Activated B cell treated with CpG ODN at 0.5 μM for 24 hours (primary cell): Measurements from ENCODE around the gene VPS35L. TPM values are rescaled to one million over a fixed set of nuclear protein-coding genes. Genes with fewer than 3 reads are reported as not detected.

Source experiments
- ATAC-seq: fragments of 200-7000 bp; cut with Tn5 transposase; one replicate; pipeline ENCODE4 v1.10.0; 2021; ENCODE audit warnings: low read depth, mild to moderate bottlenecking, moderate library complexity
- CTCF ChIA-PET: fragments of 350-600 bp; sonication (Branson Sonifier 250); formaldehyde crosslinking; loops from one replicate; lab custom pipeline; 2021; ENCODE audit warnings: antibody characterized with exemption; lab: Charles Lee
- POLR2A ChIA-PET: fragments of 350-600 bp; sonication (Branson Sonifier 250); formaldehyde crosslinking; loops from one replicate; lab custom pipeline; 2021; ENCODE audit warnings: antibody characterized with exemption; lab: Charles Lee
- DNase-seq: peaks from one replicate; pipeline ENCODE4 v3.0.0; 2022
- H3K27ac Mint-ChIP-seq: one replicate; pipeline ENCODE4 v1.8.0; 2020; ENCODE audit warnings: mixed read lengths
- H3K27me3 Mint-ChIP-seq: one replicate; pipeline ENCODE4 v1.8.0; 2021; ENCODE audit warnings: mixed read lengths
- H3K36me3 Mint-ChIP-seq: one replicate; pipeline ENCODE4 v1.8.0; 2021; ENCODE audit warnings: low read depth, mixed read lengths
- H3K4me1 Mint-ChIP-seq: one replicate; pipeline ENCODE4 v1.8.0; 2021; ENCODE audit warnings: mixed read lengths
- H3K4me3 Mint-ChIP-seq: one replicate; pipeline ENCODE4 v1.8.0; 2020; ENCODE audit warnings: mild to moderate bottlenecking, mixed read lengths
- H3K9me3 Mint-ChIP-seq: one replicate; pipeline ENCODE4 v1.8.0; 2020; ENCODE audit warnings: mixed read lengths
- intact Hi-C: fragments of 100-400 bp; cut with micrococcal nuclease; formaldehyde crosslinking; loops from one replicate; pipeline ENCODE4 v1.15.1; 2024
- total RNA-seq: library from RNA; stranded (reverse); gene quantifications from 2 replicates; pipeline ENCODE4 v1.2.3, GENCODE V29; 2022
- TF ChIP-seq, protein P1 (sequence below): fragments of 200-600 bp; IDR thresholded peaks from one replicate; pipeline ENCODE4 v1.8.0; 2022; ENCODE audit warnings: antibody characterized with exemption, mild to moderate bottlenecking

Gene VPS35L
- total RNA-seq, 1 donor from 2014 or later, result 66.0 TPM

DNA sequence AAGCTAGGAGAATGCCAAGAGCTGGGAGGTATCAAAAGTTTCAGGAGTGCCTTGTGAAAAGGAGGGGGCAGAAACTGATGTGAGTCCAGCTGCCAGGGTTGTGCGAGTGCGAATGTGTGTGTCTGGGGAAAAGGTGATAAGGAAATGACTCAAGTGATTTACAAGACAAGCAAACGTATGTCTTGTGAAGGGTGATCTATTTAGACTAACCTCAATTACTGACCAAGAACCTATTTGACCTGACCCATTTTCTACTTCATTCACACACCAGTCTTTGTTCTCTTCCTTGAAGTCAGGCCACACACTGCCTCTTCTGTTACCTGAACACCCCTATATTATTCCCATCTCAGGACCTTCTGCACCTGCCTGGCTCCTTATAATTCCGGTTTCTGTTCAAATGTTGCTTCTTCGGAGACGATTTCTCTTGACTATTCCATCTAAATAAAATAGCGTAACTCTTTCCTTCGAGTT, 34.6 kb upstream of the VPS35L start:
- ChIA-PET CTCF (interaction anchor here (0.6 kb wide), 1 partner anchor 69 kb away, joined by 3 read pairs; no protein-coding TSS in a partner anchor), POLR2A (interaction anchor here (0.7 to 1.0 kb wide), 3 partner anchors 12 to 310 kb away, joined by 3 to 6 read pairs (median 3); partner anchors contain the start of gene VPS35L)
- no peaks in the 10 kb centered on the region for H3K27me3 Mint-ChIP-seq
- intact Hi-C loops, result loop anchor here (1.0 to 5.0 kb wide), 6 partner anchors 8 to 594 kb away; partner anchors contain the start of genes IQCK, KNOP1 and SMG1
- H3K27ac Mint-ChIP-seq, result peak overlapping the region; percentile 89
- DNase-seq (no peak), ATAC-seq (no peak)
- H3K9me3 Mint-ChIP-seq, result no peaks in the 10 kb centered on the region
- peaks cover 24% of the 10 kb centered on the region for H3K36me3 Mint-ChIP-seq
- peak overlapping the region; percentile 95 for H3K4me3 Mint-ChIP-seq
- TF ChIP-seq, protein P1, sequence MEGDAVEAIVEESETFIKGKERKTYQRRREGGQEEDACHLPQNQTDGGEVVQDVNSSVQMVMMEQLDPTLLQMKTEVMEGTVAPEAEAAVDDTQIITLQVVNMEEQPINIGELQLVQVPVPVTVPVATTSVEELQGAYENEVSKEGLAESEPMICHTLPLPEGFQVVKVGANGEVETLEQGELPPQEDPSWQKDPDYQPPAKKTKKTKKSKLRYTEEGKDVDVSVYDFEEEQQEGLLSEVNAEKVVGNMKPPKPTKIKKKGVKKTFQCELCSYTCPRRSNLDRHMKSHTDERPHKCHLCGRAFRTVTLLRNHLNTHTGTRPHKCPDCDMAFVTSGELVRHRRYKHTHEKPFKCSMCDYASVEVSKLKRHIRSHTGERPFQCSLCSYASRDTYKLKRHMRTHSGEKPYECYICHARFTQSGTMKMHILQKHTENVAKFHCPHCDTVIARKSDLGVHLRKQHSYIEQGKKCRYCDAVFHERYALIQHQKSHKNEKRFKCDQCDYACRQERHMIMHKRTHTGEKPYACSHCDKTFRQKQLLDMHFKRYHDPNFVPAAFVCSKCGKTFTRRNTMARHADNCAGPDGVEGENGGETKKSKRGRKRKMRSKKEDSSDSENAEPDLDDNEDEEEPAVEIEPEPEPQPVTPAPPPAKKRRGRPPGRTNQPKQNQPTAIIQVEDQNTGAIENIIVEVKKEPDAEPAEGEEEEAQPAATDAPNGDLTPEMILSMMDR, result no peak
- peaks cover 43% of the 10 kb centered on the region for H3K4me1 Mint-ChIP-seq

DNA sequence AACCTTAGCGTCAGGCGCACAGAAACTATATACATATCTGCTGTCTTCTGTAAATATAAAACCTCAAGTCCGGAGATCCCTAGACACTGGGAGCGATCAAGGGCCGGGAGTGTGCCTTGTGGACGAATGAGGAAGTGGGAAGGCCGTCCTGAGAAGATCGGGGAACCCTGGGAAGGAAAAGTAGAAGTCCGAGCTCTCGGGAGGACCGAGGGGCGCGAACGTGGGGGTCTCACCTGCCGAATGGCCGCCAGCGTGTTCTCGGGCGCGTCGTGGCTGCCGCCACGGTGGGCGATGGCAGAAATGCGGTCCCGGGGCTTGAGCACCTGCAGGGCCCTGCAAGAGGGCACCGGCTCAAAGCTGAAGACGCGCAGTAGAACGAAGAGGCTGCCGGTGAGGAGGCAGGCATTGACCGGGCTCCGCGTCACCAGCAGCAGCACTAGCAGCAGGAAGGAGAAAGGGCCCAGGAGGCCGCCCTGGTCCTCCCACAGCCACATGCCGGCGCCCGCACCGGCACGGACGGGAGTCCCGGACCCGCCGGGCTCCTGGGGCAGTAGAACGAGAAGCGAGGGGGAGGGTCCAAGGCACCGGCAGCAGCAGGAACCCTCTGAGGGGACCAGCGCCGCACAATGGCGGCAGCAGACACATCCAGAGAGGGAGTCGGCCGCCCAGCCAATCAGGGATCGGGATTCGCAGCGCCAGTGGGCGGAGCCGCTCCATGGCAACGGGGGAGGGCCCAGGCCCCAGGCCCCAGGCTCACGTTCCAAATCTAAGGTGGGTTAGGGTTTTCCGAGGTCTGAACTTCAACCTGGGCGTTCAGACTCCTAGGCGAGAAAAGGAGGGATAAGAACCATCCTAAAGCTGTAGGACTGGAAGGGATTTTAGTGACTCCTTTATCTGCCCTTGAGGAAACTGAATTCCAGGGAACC, 33.8 kb upstream of the VPS35L start, which contains the start of gene GDE1:
GDE1 (minus strand) TSS at position 628 of the 926 bp plus-strand sequence; CDS start at position 494, 134 bp downstream.
- TF ChIP-seq, protein P1, result no peak
- no peaks in the 10 kb centered on the region for H3K27me3 Mint-ChIP-seq
- intact Hi-C loops, result loop anchor here (1.0 to 5.0 kb wide), 8 partner anchors 8 to 1219 kb away; partner anchors contain the start of genes IQCK, KNOP1, SMG1 and THUMPD1
- peaks cover 17% of the 10 kb centered on the region for H3K36me3 Mint-ChIP-seq
- peak; percentile 78 for ATAC-seq
- POLR2A ChIA-PET, result interaction anchor here (0.7 to 1.1 kb wide), 3 partner anchors 34 to 428 kb away, joined by 3 to 12 read pairs (median 6); partner anchors contain the start of gene VPS35L
- peak; percentile 88 for DNase-seq
- H3K4me1 Mint-ChIP-seq, result peaks cover 43% of the 10 kb centered on the region
- H3K4me3 Mint-ChIP-seq, result peak within 1 kb of the TSS; percentile 95
- H3K9me3 Mint-ChIP-seq, result no peaks in the 10 kb centered on the region
- H3K27ac Mint-ChIP-seq, result peak within 1 kb of the TSS; percentile 89
- CTCF ChIA-PET, result no interaction called here

GRCh38 chr16:19522397-19522732, 33.1 kb upstream of the VPS35L start:
- CTCF ChIA-PET, result no interaction called here
- Mint-ChIP-seq H3K36me3 (peaks cover 11% of the 10 kb centered on the region), H3K4me1 (peaks cover 43% of the 10 kb centered on the region), H3K27ac (peak overlapping the region; percentile 89), H3K9me3 (no peaks in the 10 kb centered on the region), H3K27me3 (no peaks in the 10 kb centered on the region), H3K4me3 (peak overlapping the region; percentile 95)
- TF ChIP-seq, protein P1, result no peak
- no peak for ATAC-seq
- POLR2A ChIA-PET, result interaction anchor here (1.1 kb wide), 1 partner anchor 428 kb away, joined by 12 read pairs; no protein-coding TSS in a partner anchor
- intact Hi-C loops, result loop anchor here (2.0 to 5.0 kb wide), 7 partner anchors 36 to 1218 kb away; partner anchors contain the start of genes IQCK, KNOP1, SMG1 and THUMPD1
- no peak for DNase-seq

- CTCF ChIA-PET, result no interaction called here
- TF ChIP-seq, protein P1, result no peak
- Mint-ChIP-seq H3K4me3 (no peak overlapping the region), H3K4me1 (peaks cover 43% of the 10 kb centered on the region), H3K36me3 (peaks cover 8% of the 10 kb centered on the region), H3K9me3 (no peaks in the 10 kb centered on the region), H3K27ac (peak overlapping the region; percentile 89), H3K27me3 (no peaks in the 10 kb centered on the region)
- POLR2A ChIA-PET, result interaction anchor here (1.1 to 2.8 kb wide), 2 partner anchors 32 to 429 kb away, joined by 12 to 52 read pairs; partner anchors contain the start of gene VPS35L
- ATAC-seq (no peak), DNase-seq (no peak)
- intact Hi-C loops, result loop anchor here (1.0 to 5.0 kb wide), 9 partner anchors 36 to 1218 kb away; partner anchors contain the start of genes ARL6IP1, COQ7, IQCK and KNOP1
Observed at GRCh38 chr16:19522760-19523159, 32.7 kb upstream of the VPS35L start.
